ENCODE measurements around the gene CYBB. TPM values are rescaled to one million over a fixed set of nuclear protein-coding genes. Genes with fewer than 3 reads are reported as not detected.

The CYBB gene
- total RNA-seq, 2 donors from 2014 or later, result 38.7 to 39.9 TPM

- Histone ChIP-seq H3K27me3 (replicated peaks; ENCODE audit: insufficient read depth) (no peaks in the 10 kb centered on the region), H3K9me3 (no peaks in the 10 kb centered on the region), H3K27ac (no peak overlapping the region), H3K4me1 (ENCODE audit: control insufficient read depth in 1 of 2, low read depth in 2 of 2) (peaks cover 0 to 5% of the 10 kb centered on the region in 2 donors), H3K4me3 (no peak overlapping the region), H3K36me3 (no peaks in the 10 kb centered on the region)
- no peak for ATAC-seq (ENCODE audit: insufficient number of reproducible peaks, low FRiP score, low read depth)
- no peak for TF ChIP-seq CTCF (IDR thresholded peaks at IDR 0.05)
- no peak for DNase-seq (ENCODE audit: low spot score)
Observed at GRCh38 chrX:37840931-37841330, 61.1 kb downstream of the CYBB start.

GRCh38 chrX:37844622-37845021 lies 64.8 kb downstream of the CYBB start:
- peaks cover 3 to 8% of the 10 kb centered on the region in 2 donors for H3K4me1 ChIP-seq (ENCODE audit: control insufficient read depth in 1 of 2, low read depth in 2 of 2)
- H3K36me3 ChIP-seq, result no peaks in the 10 kb centered on the region
- no peak for TF ChIP-seq CTCF (IDR thresholded peaks at IDR 0.05)
- H3K27ac ChIP-seq, result no peak overlapping the region
- ATAC-seq (ENCODE audit: insufficient number of reproducible peaks, low FRiP score, low read depth) (no peak), DNase-seq (ENCODE audit: low spot score) (no peak)
- no peaks in the 10 kb centered on the region for H3K9me3 ChIP-seq
- H3K27me3 ChIP-seq (replicated peaks; ENCODE audit: insufficient read depth), result no peaks in the 10 kb centered on the region
- H3K4me3 ChIP-seq, result no peak overlapping the region

GRCh38 chrX:37846141-37846540 lies 66.3 kb downstream of the CYBB start:
- Histone ChIP-seq H3K4me3 (peak overlapping the region; percentile 92), H3K4me1 (ENCODE audit: control insufficient read depth in 1 of 2, low read depth in 2 of 2) (peaks cover 3 to 8% of the 10 kb centered on the region in 2 donors), H3K36me3 (no peaks in the 10 kb centered on the region), H3K27ac (peak overlapping the region in 1 of 2 donors; percentile 91), H3K9me3 (no peaks in the 10 kb centered on the region), H3K27me3 (replicated peaks; ENCODE audit: insufficient read depth) (no peaks in the 10 kb centered on the region)
- no peak for DNase-seq (ENCODE audit: low spot score)
- no peak for TF ChIP-seq CTCF (IDR thresholded peaks at IDR 0.05)
- ATAC-seq (ENCODE audit: insufficient number of reproducible peaks, low FRiP score, low read depth), result no peak

GRCh38 chrX:37846558-37846933 lies 66.7 kb downstream of the CYBB start:
- Histone ChIP-seq H3K9me3 (no peaks in the 10 kb centered on the region), H3K27ac (peak overlapping the region; percentile 76 to 91), H3K36me3 (no peaks in the 10 kb centered on the region), H3K4me1 (ENCODE audit: control insufficient read depth in 1 of 2, low read depth in 2 of 2) (peaks cover 3 to 8% of the 10 kb centered on the region in 2 donors), H3K27me3 (replicated peaks; ENCODE audit: insufficient read depth) (no peaks in the 10 kb centered on the region), H3K4me3 (peak overlapping the region; percentile 92)
- ATAC-seq (ENCODE audit: insufficient number of reproducible peaks, low FRiP score, low read depth) (no peak), DNase-seq (ENCODE audit: low spot score) (no peak)
- no peak for TF ChIP-seq CTCF (IDR thresholded peaks at IDR 0.05)

GRCh38 chrX:37846934-37847732 lies 67.3 kb downstream of the CYBB start, which contains the start of gene DYNLT3:
TSS of gene DYNLT3 (minus strand) at chrX:37847571. CDS start at chrX:37847510, 61 bp downstream.
- no peaks in the 10 kb centered on the region for H3K36me3 ChIP-seq
- no peaks in the 10 kb centered on the region for H3K27me3 ChIP-seq (replicated peaks; ENCODE audit: insufficient read depth)
- H3K27ac ChIP-seq, result peak within 1 kb of the TSS; percentile 76 to 91
- H3K4me1 ChIP-seq (ENCODE audit: control insufficient read depth in 1 of 2, low read depth in 2 of 2), result peaks cover 3 to 8% of the 10 kb centered on the region in 2 donors
- no peaks in the 10 kb centered on the region for H3K9me3 ChIP-seq
- peak within 1 kb of the TSS; percentile 92 for H3K4me3 ChIP-seq
- DNase-seq (ENCODE audit: low spot score), result peak; percentile 10
- peak; percentile 89 for ATAC-seq (ENCODE audit: insufficient number of reproducible peaks, low FRiP score, low read depth)
- no peak for TF ChIP-seq CTCF (IDR thresholded peaks at IDR 0.05)

Data from thoracic aorta (tissue), 2 donors.